Caco-2 (cell line): ENCODE results near the gene SAMD4A. TPM values are rescaled to one million over a fixed set of nuclear protein-coding genes. Genes with fewer than 3 reads are reported as not detected.

Experiments used
- BruUV-seq: library from RNA; stranded (reverse); fragments of 400-500 nt; replicated peaks from 2 replicates; lab custom pipeline; 2021; lab: Mats Ljungman, UMichigan
- CTCF ChIA-PET: fragments of 300-600 bp; sonication (Branson Sonifier 250); formaldehyde crosslinking; loops from one replicate; lab custom pipeline; 2022; ENCODE audit warnings: antibody characterized with exemption; lab: Charles Lee
- POLR2A ChIA-PET: fragments of 300-600 bp; sonication (Branson Sonifier 250); formaldehyde crosslinking; loops from one replicate; lab custom pipeline; 2022; ENCODE audit warnings: antibody characterized with exemption; lab: Charles Lee
- DNase-seq, 2 experiments: peaks; one replicate each; pipeline versions ENCODE4 v3.0.0 to v3.0.0-alpha.2; 2020 to 2022
- H3K27me3 ChIP-seq: replicated peaks from 2 replicates; pipeline ENCODE4 v1.6.0; 2011; ENCODE audit warnings: low read length; ENCODE audit not compliant: control insufficient read depth, insufficient read depth
- H3K36me3 ChIP-seq: 2 replicates; pipeline ENCODE4 v1.5.1; 2011; ENCODE audit warnings: low read length; ENCODE audit not compliant: control insufficient read depth, insufficient read depth
- H3K4me1 ChIP-seq: fragments of 250-450 bp; sonication (Bioruptor Pico); 2 replicates; pipeline ENCODE4 v1.5.1; 2020; ENCODE audit warnings: mild to moderate bottlenecking
- H3K4me3 ChIP-seq: 2 replicates; pipeline ENCODE4 v1.5.1; 2011; ENCODE audit warnings: low read depth, mild to moderate bottlenecking, control low read depth, low read length
- H3K9me3 ChIP-seq: fragments of 250-450 bp; sonication (Bioruptor Pico); 2 replicates; pipeline ENCODE4 v1.5.1; 2020; ENCODE audit warnings: mild to moderate bottlenecking, moderate library complexity
- H3K27ac Mint-ChIP-seq: one replicate; pipeline ENCODE4 v1.8.0; 2022; ENCODE audit warnings: mixed read lengths; ENCODE audit not compliant: unreplicated experiment
- H3K27me3 Mint-ChIP-seq: one replicate; pipeline ENCODE4 v1.8.0; 2022; ENCODE audit warnings: mixed read lengths; ENCODE audit not compliant: insufficient read depth, unreplicated experiment
- H3K36me3 Mint-ChIP-seq: one replicate; pipeline ENCODE4 v1.8.0; 2022; ENCODE audit warnings: mild to moderate bottlenecking, mixed read lengths; ENCODE audit not compliant: insufficient read depth, unreplicated experiment
- H3K4me1 Mint-ChIP-seq: one replicate; pipeline ENCODE4 v1.8.0; 2022; ENCODE audit warnings: low read depth, mixed read lengths; ENCODE audit not compliant: unreplicated experiment
- H3K4me3 Mint-ChIP-seq: one replicate; pipeline ENCODE4 v1.8.0; 2022; ENCODE audit warnings: mild to moderate bottlenecking, moderate library complexity, mixed read lengths; ENCODE audit not compliant: unreplicated experiment
- H3K9me3 Mint-ChIP-seq: one replicate; pipeline ENCODE4 v1.8.0; 2022; ENCODE audit warnings: mixed read lengths; ENCODE audit not compliant: unreplicated experiment
- intact Hi-C: fragments of 100-400 bp; cut with micrococcal nuclease; formaldehyde crosslinking; loops from one replicate; pipeline ENCODE4 v1.10.0; 2022; ENCODE audit not compliant: unreplicated experiment
- total RNA-seq: library from RNA; stranded (reverse); gene quantifications from 2 replicates; pipeline ENCODE4 v1.2.3, GENCODE V29; 2022
- TF ChIP-seq, protein P1 (sequence below), 2 experiments: fragments of 200-600 bp in 1 of 2; IDR thresholded peaks; 1 replicate in 1 of 2; 2 replicates in 1 of 2; pipeline versions ENCODE4 v1.5.1 to v1.8.0; 2011 to 2022; ENCODE audit warnings: antibody characterized with exemption in 1 of 2, control low read depth in 1 of 2, inconsistent platforms in 1 of 2, low read depth in 1 of 2, low read length in 1 of 2, mild to moderate bottlenecking in 1 of 2, moderate library complexity in 1 of 2; ENCODE audit not compliant: insufficient read depth in 1 of 2, severe bottlenecking in 1 of 2, unreplicated experiment in 1 of 2

Gene SAMD4A
- total RNA-seq, 1 experiment from 2014 or later = 60.8 TPM

GRCh38 chr14:54781080-54781479, 214.2 kb downstream of the SAMD4A start:
- intact Hi-C loops = no loop called here
- POLR2A ChIA-PET = no interaction called here
- DNase-seq = no peak
- H3K4me3 Mint-ChIP-seq = no peak overlapping the region
- TF ChIP-seq, protein P1, sequence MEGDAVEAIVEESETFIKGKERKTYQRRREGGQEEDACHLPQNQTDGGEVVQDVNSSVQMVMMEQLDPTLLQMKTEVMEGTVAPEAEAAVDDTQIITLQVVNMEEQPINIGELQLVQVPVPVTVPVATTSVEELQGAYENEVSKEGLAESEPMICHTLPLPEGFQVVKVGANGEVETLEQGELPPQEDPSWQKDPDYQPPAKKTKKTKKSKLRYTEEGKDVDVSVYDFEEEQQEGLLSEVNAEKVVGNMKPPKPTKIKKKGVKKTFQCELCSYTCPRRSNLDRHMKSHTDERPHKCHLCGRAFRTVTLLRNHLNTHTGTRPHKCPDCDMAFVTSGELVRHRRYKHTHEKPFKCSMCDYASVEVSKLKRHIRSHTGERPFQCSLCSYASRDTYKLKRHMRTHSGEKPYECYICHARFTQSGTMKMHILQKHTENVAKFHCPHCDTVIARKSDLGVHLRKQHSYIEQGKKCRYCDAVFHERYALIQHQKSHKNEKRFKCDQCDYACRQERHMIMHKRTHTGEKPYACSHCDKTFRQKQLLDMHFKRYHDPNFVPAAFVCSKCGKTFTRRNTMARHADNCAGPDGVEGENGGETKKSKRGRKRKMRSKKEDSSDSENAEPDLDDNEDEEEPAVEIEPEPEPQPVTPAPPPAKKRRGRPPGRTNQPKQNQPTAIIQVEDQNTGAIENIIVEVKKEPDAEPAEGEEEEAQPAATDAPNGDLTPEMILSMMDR (IDR thresholded peaks at IDR 0.05; ENCODE audit: insufficient read depth in 1 of 2, low read depth in 1 of 2, low read length in 1 of 2, severe bottlenecking in 1 of 2, unreplicated experiment in 1 of 2) = no peak
- BruUV-seq = no TSS peak
- H3K27me3 Mint-ChIP-seq = no peaks in the 10 kb centered on the region
- H3K9me3 Mint-ChIP-seq = no peaks in the 10 kb centered on the region
- H3K27ac Mint-ChIP-seq = peak overlapping the region; percentile 22
- CTCF ChIA-PET = no interaction called here
- Histone ChIP-seq H3K27me3 (no peaks in the 10 kb centered on the region), H3K4me3 (no peak overlapping the region), H3K4me1 (no peaks in the 10 kb centered on the region), H3K9me3 (no peaks in the 10 kb centered on the region), H3K36me3 (peaks cover 1% of the 10 kb centered on the region; the same call in 1 of the 2 replicates)
- no peaks in the 10 kb centered on the region for H3K4me1 Mint-ChIP-seq
- peaks cover 86% of the 10 kb centered on the region for H3K36me3 Mint-ChIP-seq

DNA sequence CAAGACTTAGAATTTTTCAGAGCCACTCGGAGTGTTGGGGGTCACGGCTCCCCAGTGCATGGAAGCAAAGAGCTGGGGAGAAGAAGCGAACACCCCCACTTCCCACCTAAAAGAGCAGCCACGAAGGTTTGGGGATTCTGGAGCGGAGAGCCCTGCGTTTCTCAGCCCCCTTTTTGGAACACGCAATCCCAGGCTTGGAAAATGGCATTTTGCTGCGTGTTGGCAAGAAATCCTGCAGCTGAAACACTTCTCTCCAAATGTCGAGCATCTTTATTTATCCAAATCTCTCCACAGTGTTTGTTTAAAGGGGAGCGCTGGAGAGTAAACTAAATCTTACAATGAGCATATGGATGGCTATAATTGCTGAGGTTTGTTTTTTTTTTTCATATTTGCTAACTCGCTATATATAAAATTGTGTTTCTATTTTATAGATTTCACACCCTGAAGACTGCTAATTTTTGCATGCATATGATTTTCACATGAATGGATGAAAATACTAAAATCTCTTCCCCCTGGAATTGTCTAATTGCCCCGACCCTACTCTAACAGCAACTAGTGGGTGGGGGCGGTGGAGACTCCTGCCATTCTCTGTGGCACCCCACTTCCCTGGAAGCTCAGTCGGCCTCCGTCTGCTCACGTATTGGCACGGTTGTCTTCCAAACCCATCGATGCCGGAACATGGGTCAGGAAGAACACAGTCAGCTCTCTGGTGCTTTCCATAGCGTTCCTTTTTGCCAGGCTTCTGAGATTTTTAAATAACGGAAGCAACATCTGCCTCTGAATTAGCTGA, 215.2 kb downstream of the SAMD4A start:
- Histone ChIP-seq H3K27me3 (no peaks in the 10 kb centered on the region), H3K9me3 (no peaks in the 10 kb centered on the region), H3K36me3 (peaks cover 1% of the 10 kb centered on the region; the same call in 1 of the 2 replicates), H3K4me1 (no peaks in the 10 kb centered on the region), H3K4me3 (no peak overlapping the region)
- no peak for DNase-seq
- intact Hi-C loops = no loop called here
- no peaks in the 10 kb centered on the region for H3K27me3 Mint-ChIP-seq
- H3K4me3 Mint-ChIP-seq = no peak overlapping the region
- CTCF ChIA-PET = interaction anchor here (0.7 to 1.6 kb wide), 2 partner anchors 23 to 64 kb away, joined by 3 to 6 read pairs; no protein-coding TSS in a partner anchor
- no peaks in the 10 kb centered on the region for H3K9me3 Mint-ChIP-seq
- BruUV-seq = no TSS peak
- H3K36me3 Mint-ChIP-seq = peaks cover 84% of the 10 kb centered on the region
- TF ChIP-seq, protein P1 (IDR thresholded peaks at IDR 0.05; ENCODE audit: insufficient read depth in 1 of 2, low read depth in 1 of 2, low read length in 1 of 2, severe bottlenecking in 1 of 2, unreplicated experiment in 1 of 2) = no peak
- POLR2A ChIA-PET = no interaction called here
- H3K4me1 Mint-ChIP-seq = no peaks in the 10 kb centered on the region
- peak overlapping the region; percentile 33 for H3K27ac Mint-ChIP-seq

DNA sequence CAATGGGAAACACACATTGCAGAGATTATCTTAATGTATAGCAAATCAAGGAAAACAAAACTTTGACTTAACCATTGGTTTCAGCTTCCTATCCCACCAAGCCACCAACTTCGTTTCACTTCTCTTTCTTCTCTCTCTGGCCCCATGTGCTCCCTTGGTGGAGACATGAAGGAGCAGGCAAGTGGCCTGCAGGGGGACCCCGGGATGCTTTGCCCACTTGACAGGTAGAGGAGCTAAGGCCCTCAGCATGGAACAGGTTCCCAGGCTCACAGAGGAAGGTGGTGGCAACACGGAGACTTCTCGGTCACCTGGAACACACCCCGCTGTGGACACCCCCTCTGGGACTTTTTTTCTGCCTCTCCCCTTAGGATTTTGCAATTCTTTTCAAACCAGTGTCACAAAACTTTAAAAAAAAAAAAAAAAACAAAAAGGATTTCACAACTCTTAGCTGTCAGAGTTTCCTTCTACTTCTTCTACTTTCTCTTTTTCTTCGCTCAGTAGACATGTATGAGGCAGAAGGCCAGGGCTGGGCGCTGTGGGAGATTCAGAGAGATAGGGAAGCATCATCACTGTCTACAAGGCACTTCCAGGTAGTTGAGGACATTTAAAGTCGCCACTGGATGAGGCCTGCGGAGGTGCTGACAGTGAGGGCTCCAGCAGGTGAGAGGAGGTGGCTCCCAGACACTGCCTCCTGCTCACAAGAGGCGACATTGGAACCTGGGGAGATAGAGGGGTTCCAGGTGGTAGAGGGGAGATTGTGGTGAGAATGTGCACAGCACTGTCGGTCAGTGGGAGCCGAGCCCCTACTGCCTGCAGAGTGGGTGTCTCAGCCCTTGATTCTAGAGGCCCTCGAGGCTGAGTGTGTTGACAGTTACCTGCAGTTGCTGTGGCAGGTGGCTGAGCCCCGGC, 216.1 kb downstream of the SAMD4A start:
- peaks cover 86% of the 10 kb centered on the region for H3K36me3 Mint-ChIP-seq
- no peaks in the 10 kb centered on the region for H3K36me3 ChIP-seq
- no peaks in the 10 kb centered on the region for H3K9me3 ChIP-seq
- no peaks in the 10 kb centered on the region for H3K4me1 ChIP-seq
- intact Hi-C loops = no loop called here
- H3K4me3 Mint-ChIP-seq = no peak overlapping the region
- no peak for DNase-seq
- no peak overlapping the region for H3K4me3 ChIP-seq
- TF ChIP-seq, protein P1 (IDR thresholded peaks at IDR 0.05; ENCODE audit: insufficient read depth in 1 of 2, low read depth in 1 of 2, low read length in 1 of 2, severe bottlenecking in 1 of 2, unreplicated experiment in 1 of 2) = peak in 1 of 2 experiments; percentile 52
- POLR2A ChIA-PET = no interaction called here
- BruUV-seq = no TSS peak
- peak overlapping the region; percentile 33 for H3K27ac Mint-ChIP-seq
- CTCF ChIA-PET = interaction anchor here (0.6 to 1.6 kb wide), 3 partner anchors 22 to 888 kb away, joined by 3 to 6 read pairs (median 3); no protein-coding TSS in a partner anchor
- no peaks in the 10 kb centered on the region for H3K27me3 Mint-ChIP-seq
- no peaks in the 10 kb centered on the region for H3K9me3 Mint-ChIP-seq
- no peaks in the 10 kb centered on the region for H3K4me1 Mint-ChIP-seq
- H3K27me3 ChIP-seq = no peaks in the 10 kb centered on the region
